Neural cell (in vitro differentiated cells): ENCODE results near the gene WASHC2A. TPM values are rescaled to one million over a fixed set of nuclear protein-coding genes. Genes with fewer than 3 reads are reported as not detected.
"Not testable (repeated sequence)": the region's sequence is repeated elsewhere in the genome, so short reads cannot be mapped to it uniquely, and the experiment has no call there.

Source experiments
- H2AFZ ChIP-seq: fragments of 200-600, 300-800 bp; sonication (generic), shearing (Covaris generic); 2 replicates; pipeline ENCODE4 v1.6.0; 2014; ENCODE audit warnings: low read depth, mild to moderate bottlenecking, antibody characterized with exemption, low read length, moderate library complexity
- H3F3A ChIP-seq: fragments of 200-600 bp; shearing (Covaris generic); 2 replicates; pipeline ENCODE4 v1.6.1; 2016; ENCODE audit warnings: mild to moderate bottlenecking, moderate library complexity, mixed read lengths, antibody characterized with exemption, low read length; ENCODE audit not compliant: insufficient read depth, poor library complexity, severe bottlenecking
- H3K27ac ChIP-seq: fragments of 200-600, 300-800 bp; sonication (generic), shearing (Covaris generic); 2 replicates; pipeline ENCODE4 v1.5.1; 2014; ENCODE audit warnings: mild to moderate bottlenecking, low read length, moderate library complexity
- H3K27me3 ChIP-seq: fragments of 300-800, 200-600 bp; sonication (generic), shearing (Covaris generic); 2 replicates; pipeline ENCODE4 v1.6.0; 2014; ENCODE audit warnings: mild to moderate bottlenecking, low read depth, low read length, moderate library complexity; ENCODE audit not compliant: insufficient read depth
- H3K36me3 ChIP-seq: fragments of 300-800, 200-600 bp; sonication (generic), shearing (Covaris generic); 2 replicates; pipeline ENCODE4 v1.5.1; 2014; ENCODE audit warnings: mild to moderate bottlenecking, antibody characterized with exemption, low read length, moderate library complexity; ENCODE audit not compliant: insufficient read depth
- H3K4me2 ChIP-seq: fragments of 300-800, 200-600 bp; sonication (generic), shearing (Covaris generic); 2 replicates; pipeline ENCODE4 v1.6.0; 2014; ENCODE audit warnings: mild to moderate bottlenecking, low read length
- H3K4me3 ChIP-seq: fragments of 300-800, 200-600 bp; sonication (generic), shearing (Covaris generic); 2 replicates; pipeline ENCODE4 v1.5.1; 2014; ENCODE audit warnings: mild to moderate bottlenecking, low read length, moderate library complexity
- H3K79me2 ChIP-seq: fragments of 200-600 bp; shearing (Covaris generic); replicated peaks from 2 replicates; pipeline ENCODE4 v1.6.0; 2014; ENCODE audit warnings: mild to moderate bottlenecking, low read length, moderate library complexity; ENCODE audit not compliant: insufficient read depth
- H3K9ac ChIP-seq: fragments of 300-800, 200-600 bp; sonication (generic), shearing (Covaris generic); 2 replicates; pipeline ENCODE4 v1.6.1; 2016; ENCODE audit warnings: mild to moderate bottlenecking, low read length, mixed read lengths
- H3K9me2 ChIP-seq: fragments of 200-600 bp; shearing (Covaris generic); 2 replicates; pipeline ENCODE4 v1.6.1; 2016; ENCODE audit warnings: mild to moderate bottlenecking, low read length, mixed read lengths; ENCODE audit not compliant: insufficient read depth
- H3K9me3 ChIP-seq: fragments of 200-600, 300-800 bp; sonication (generic), shearing (Covaris generic); 2 replicates; pipeline ENCODE4 v1.6.1; 2016; ENCODE audit warnings: mild to moderate bottlenecking, mixed run types, low read length, moderate library complexity, mixed read lengths
- H4K20me1 ChIP-seq: fragments of 200-600 bp; shearing (Covaris generic); 2 replicates; pipeline ENCODE4 v1.6.1; 2016; ENCODE audit warnings: mild to moderate bottlenecking, mixed run types; ENCODE audit not compliant: insufficient read depth
- polyA plus RNA-seq: library from polyadenylated mRNA; depleted of rRNA; stranded (reverse); fragments of >200 nt; gene quantifications from 2 replicates; pipeline ENCODE4 v1.2.3, GENCODE V29; 2014

WASHC2A gene
- polyA plus RNA-seq, 1 donor from 2014 or later: 18.7 TPM

- not testable (repeated sequence) for H3K9me2 ChIP-seq, H2AFZ ChIP-seq, H3K79me2 ChIP-seq, H3K27me3 ChIP-seq, H3K27ac ChIP-seq, H3K9ac ChIP-seq, H3F3A ChIP-seq, H3K36me3 ChIP-seq, H3K4me2 ChIP-seq, H4K20me1 ChIP-seq, H3K9me3 ChIP-seq, H3K4me3 ChIP-seq
These were observed 20.2 kb upstream of the WASHC2A start for GRCh38 chr10:50047594-50047993.

GRCh38 chr10:50051995-50052660 lies 15.6 kb upstream of the WASHC2A start:
- H3F3A ChIP-seq, H3K27ac ChIP-seq, H3K36me3 ChIP-seq, H3K9me2 ChIP-seq, H4K20me1 ChIP-seq, H3K4me2 ChIP-seq, H3K27me3 ChIP-seq, H3K9me3 ChIP-seq, H3K9ac ChIP-seq, H3K4me3 ChIP-seq, H2AFZ ChIP-seq, H3K79me2 ChIP-seq: not testable (repeated sequence)

DNA sequence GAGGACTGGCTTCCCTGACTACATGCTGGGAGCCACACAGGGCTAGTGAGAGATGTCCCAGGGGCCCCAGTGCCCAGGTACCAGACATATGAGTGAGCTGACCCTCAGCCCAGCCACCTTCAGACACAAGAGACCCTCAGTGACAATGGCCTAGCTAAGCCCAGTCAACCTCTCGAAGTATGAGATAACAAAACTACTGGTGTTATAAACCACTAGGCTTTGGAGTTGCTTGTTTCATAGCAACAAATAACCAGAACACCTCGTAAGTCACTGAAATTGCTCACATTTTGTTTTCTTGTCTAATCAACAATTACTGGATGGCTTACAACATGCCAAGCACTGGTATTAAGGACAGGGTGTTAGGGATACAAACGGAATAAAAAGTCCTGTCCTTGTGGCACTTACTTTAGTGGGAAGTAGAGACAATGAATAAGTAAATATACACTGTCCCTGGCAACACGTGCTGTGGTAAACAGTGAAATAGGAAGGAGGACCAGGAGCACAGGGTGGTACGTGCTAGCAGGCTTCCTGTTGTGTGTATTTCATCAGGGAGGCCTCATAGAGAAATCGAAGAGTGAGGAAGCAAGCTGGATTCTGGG lies 14.9 kb upstream of the WASHC2A start:
- H3K27me3 ChIP-seq, H3K9ac ChIP-seq, H3K79me2 ChIP-seq, H4K20me1 ChIP-seq, H3K36me3 ChIP-seq, H3F3A ChIP-seq, H2AFZ ChIP-seq, H3K4me3 ChIP-seq, H3K9me3 ChIP-seq, H3K9me2 ChIP-seq, H3K4me2 ChIP-seq, H3K27ac ChIP-seq: not testable (repeated sequence)

- H3K27ac ChIP-seq, H3K79me2 ChIP-seq, H3K27me3 ChIP-seq, H3K9ac ChIP-seq, H3K4me3 ChIP-seq, H4K20me1 ChIP-seq, H3F3A ChIP-seq, H3K9me3 ChIP-seq, H3K36me3 ChIP-seq, H3K4me2 ChIP-seq, H3K9me2 ChIP-seq, H2AFZ ChIP-seq: not testable (repeated sequence)
These were observed 12.1 kb upstream of the WASHC2A start for GRCh38 chr10:50055494-50056292.

DNA sequence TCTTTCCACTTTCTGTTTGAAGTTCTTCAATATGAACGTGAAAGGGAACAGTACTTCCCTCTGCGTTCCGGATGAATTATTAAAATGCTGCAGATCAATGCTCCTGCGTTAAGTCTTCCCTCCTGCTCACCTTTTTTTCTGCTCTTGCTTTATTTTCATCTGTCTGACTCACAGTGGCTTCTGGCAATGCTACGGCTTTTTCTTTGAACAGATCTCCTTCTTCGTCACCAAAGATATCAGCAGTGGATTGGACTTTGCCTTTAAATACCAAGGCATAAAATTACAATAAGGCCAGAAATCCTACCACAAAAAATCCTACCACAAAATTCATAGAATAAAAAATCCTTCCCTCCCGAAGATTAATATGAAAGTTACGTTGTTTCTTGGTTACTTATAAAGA lies 11.1 kb upstream of the WASHC2A start:
- not testable (repeated sequence) for H3K4me3 ChIP-seq, H3K36me3 ChIP-seq, H3K27ac ChIP-seq, H3K9me3 ChIP-seq, H3K79me2 ChIP-seq, H2AFZ ChIP-seq, H3K9ac ChIP-seq, H3F3A ChIP-seq, H3K27me3 ChIP-seq, H4K20me1 ChIP-seq, H3K4me2 ChIP-seq, H3K9me2 ChIP-seq

- not testable (repeated sequence) for H4K20me1 ChIP-seq, H3K36me3 ChIP-seq, H3K79me2 ChIP-seq, H2AFZ ChIP-seq, H3K27me3 ChIP-seq, H3K9me3 ChIP-seq, H3K4me3 ChIP-seq, H3K4me2 ChIP-seq, H3F3A ChIP-seq, H3K9me2 ChIP-seq, H3K27ac ChIP-seq, H3K9ac ChIP-seq
These were observed 9.0 kb upstream of the WASHC2A start for GRCh38 chr10:50058727-50059126.

DNA sequence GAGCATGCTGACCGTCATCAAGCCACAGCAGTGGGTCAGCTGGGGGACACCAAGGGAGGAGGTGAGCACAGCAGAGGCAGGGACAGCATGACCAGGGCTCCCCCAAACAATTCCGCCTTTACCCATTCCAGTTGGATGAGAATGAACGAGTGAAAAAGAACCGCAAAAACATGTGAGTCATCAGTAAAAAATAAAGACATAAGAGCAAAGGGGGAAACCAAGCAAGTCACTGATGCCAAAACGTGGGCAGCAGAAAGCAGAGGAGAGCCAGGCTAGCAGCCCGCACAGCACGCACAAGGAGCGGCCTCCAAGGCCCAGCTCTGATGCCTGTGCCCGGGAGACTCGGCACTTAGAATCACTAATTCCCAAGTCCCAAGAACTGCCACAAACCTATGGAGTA lies 7.8 kb upstream of the WASHC2A start:
- H3F3A ChIP-seq, H3K79me2 ChIP-seq, H3K4me2 ChIP-seq: not testable (repeated sequence)

DNA sequence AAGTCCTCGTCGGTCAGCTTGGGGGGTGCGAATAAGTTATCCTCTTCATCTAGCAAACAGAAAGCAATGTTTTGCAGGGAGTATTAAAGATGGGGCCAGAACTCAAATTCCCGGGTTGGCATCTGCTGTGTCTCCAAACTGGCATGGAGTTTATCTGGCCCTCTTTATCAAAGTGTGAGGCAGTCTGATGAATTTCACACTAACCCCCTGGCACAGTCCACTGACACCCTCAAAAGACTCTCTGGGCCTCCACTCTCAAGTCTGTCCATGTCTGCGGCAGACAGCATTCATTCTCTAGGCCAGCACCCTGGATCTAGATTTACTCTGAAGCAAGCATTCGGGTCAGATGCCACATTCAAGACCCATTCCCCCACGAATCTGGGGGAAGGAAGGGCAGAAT lies 6.2 kb upstream of the WASHC2A start:
- H3K79me2 ChIP-seq, H3F3A ChIP-seq, H3K27ac ChIP-seq, H3K9ac ChIP-seq, H4K20me1 ChIP-seq, H3K4me2 ChIP-seq, H3K36me3 ChIP-seq, H3K9me3 ChIP-seq, H2AFZ ChIP-seq, H3K4me3 ChIP-seq, H3K27me3 ChIP-seq, H3K9me2 ChIP-seq: not testable (repeated sequence)

More for the DNA sequence above, 7.8 kb upstream of the WASHC2A start:
- H3K4me3 ChIP-seq, H2AFZ ChIP-seq, H3K27ac ChIP-seq, H3K36me3 ChIP-seq, H3K9me2 ChIP-seq, H3K27me3 ChIP-seq, H4K20me1 ChIP-seq, H3K9ac ChIP-seq, H3K9me3 ChIP-seq: not testable (repeated sequence)
